Measurements from ENCODE around the gene PRKCH.

Gene PRKCH

DNA sequence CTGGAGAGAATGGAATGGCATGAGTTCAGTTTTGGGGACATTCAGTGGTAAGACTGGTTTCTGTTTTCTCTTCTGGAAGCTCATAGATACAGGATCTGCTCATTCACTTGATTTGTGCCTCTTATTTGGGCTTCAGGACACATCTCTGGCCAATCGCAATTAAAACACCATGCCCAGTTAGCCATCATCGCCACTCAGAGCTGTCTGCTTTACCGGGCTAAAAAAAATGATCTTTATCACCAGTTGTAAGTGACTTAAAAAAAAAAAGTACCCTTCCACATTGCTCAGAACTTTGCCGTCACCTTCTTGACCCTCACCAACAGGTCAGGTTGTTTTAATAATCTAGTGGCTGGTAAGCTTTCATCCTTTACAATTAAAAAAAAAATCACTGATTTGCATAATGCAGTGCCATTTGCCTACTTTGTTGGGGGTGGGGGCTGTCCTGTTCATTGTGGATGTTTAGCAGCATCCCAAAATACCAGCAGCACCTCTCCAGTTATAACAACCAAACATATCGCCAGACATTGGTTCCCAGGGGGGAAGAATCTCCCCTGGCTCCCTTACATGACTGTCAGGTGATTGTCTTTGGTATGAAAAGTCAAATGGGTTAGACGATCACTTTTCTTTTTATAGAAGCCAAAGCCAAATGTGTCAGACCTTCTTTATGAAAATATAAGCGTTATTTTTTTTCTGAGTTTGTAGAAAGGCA lies 150.1 kb downstream of the PRKCH start:
- Mint-ChIP-seq H3K27me3 (no peaks in the 10 kb centered on the region), H3K27ac (peak overlapping the region; percentile 95), H3K36me3 (peaks cover 71% of the 10 kb centered on the region), H3K9me3 (no peaks in the 10 kb centered on the region), H3K4me3 (peak overlapping the region; percentile 77), H3K4me1 (peaks cover 83% of the 10 kb centered on the region)
- CTCF ChIA-PET: interaction anchor here (0.8 to 4.2 kb wide), 8 partner anchors 9 to 365 kb away, joined by 3 to 25 read pairs (median 3); partner anchors contain the start of gene PRKCH
- DNase-seq: no peak

DNA sequence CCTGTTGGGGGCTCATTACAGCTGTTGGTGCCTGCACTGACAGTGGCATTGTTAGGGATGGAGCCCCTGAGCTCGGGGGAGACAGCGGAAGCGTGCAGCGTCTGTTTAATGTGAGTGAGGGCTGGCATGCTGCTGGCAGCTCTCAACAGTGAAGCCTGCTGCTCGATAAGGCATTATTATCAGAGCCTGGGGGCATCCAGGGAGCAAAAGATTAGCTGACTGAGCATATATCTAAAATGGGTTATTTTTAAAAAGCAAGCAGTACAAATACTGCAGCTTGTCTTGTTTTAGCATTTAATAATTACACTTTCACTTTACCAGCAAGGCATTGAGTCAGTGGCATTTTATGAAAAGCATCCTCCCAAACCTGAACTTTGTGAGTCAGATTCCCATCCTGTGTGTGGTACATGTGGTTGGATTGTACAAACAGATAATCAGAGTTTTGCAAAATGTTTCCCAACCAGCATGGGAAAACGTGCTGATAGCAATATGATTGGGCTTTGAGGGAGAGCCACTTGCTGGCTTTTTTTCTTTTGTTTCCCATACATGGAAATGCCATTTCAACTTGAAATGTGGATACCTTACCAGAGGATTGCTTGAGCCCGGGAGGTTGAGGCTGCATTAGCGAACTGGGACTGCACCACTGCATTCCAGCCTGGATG lies 150.8 kb downstream of the PRKCH start:
- H3K27ac Mint-ChIP-seq: peak overlapping the region; percentile 95

DNA sequence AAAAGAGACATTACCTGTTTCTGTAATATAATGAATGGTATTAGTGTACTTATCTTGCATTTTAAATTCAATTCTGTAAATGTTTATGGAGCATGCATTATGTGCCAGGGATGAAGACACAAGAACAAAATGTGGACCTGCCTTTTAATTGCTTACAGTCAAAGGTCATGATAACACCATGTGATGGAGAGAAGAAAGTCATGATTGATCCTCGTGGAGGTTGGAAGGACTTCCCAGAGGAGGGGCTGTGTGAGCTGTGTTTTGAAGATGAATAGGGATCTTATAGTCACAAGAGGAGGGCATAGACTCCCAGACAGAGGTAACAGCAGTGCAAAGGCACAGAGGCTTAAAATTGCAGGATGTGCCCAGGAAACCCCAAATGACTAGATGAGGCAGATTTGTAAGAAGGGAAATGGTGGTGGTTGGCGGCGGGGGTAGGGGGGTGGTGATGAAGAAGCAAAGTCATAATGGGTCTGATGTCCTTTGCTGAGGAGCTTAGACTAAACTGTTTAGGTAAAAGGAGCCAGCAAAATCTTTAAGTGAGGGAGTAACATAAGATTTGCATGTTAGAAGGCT lies 151.5 kb downstream of the PRKCH start:
- CTCF ChIA-PET: interaction anchor here (4.2 to 6.8 kb wide), 2 partner anchors 364 to 365 kb away, joined by 25 to 38 read pairs; no protein-coding TSS in a partner anchor
- Mint-ChIP-seq H3K36me3 (peaks cover 63% of the 10 kb centered on the region), H3K4me3 (peak overlapping the region; percentile 77), H3K27me3 (no peaks in the 10 kb centered on the region), H3K9me3 (no peaks in the 10 kb centered on the region), H3K27ac (peak overlapping the region; percentile 95), H3K4me1 (peaks cover 93% of the 10 kb centered on the region)
- peak; percentile 84 for DNase-seq

More for the DNA sequence above, 150.8 kb downstream of the PRKCH start:
- H3K9me3 Mint-ChIP-seq: no peaks in the 10 kb centered on the region
- H3K4me1 Mint-ChIP-seq: peaks cover 90% of the 10 kb centered on the region
- H3K4me3 Mint-ChIP-seq: peak overlapping the region; percentile 77
- no peaks in the 10 kb centered on the region for H3K27me3 Mint-ChIP-seq
- CTCF ChIA-PET: interaction anchor here (0.8 to 4.2 kb wide), 4 partner anchors 10 to 365 kb away, joined by 3 to 25 read pairs (median 4); partner anchors contain the start of gene PRKCH
- H3K36me3 Mint-ChIP-seq: peaks cover 67% of the 10 kb centered on the region
- DNase-seq: peak; percentile 52

DNA sequence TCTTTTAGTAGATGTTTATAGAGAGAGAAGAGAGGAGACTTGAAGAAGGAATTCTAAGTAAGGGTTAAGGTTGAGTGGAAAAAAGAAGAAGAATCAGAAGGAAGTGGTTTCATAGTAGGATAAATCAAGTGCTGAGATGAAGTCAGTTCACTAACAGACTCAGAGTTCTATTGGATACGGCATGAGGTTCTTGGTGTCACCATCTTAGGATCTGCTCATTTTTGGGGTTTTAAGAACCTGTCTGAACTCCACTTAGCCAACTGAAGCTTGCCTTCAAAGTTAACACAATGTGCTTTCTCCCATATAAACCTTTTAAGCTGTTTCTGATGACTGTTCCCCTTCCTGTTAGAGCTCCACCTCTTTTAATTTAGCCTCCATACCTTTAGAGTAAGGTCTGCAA lies 152.6 kb downstream of the PRKCH start:
- peaks cover 95% of the 10 kb centered on the region for H3K4me1 Mint-ChIP-seq
- CTCF ChIA-PET: interaction anchor here (0.7 to 6.8 kb wide), 4 partner anchors 18 to 364 kb away, joined by 3 to 38 read pairs (median 3); no protein-coding TSS in a partner anchor
- no peak for DNase-seq
- no peaks in the 10 kb centered on the region for H3K27me3 Mint-ChIP-seq
- H3K4me3 Mint-ChIP-seq: peak overlapping the region; percentile 14
- H3K27ac Mint-ChIP-seq: peak overlapping the region; percentile 95
- no peaks in the 10 kb centered on the region for H3K9me3 Mint-ChIP-seq
- peaks cover 60% of the 10 kb centered on the region for H3K36me3 Mint-ChIP-seq

DNA sequence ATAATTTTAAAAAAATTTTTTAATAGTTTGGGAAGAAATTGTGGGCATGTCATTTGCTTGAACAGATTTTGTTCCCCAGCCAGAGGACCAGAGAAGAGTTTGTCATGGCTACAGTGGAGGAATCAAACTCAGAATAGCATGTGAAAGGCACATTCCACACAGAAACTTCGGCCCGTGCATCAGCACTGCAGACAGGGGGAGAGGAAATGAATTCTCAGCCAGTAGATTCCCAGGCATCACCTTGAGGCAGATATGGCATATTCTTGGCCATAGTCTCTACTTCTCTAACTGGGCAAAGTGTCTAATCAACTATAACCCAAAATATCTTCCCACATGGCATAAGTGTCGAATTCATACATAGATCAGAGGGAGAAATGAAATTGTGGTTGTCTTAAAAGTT lies 153.3 kb downstream of the PRKCH start:
- peaks cover 95% of the 10 kb centered on the region for H3K4me1 Mint-ChIP-seq
- no peak for DNase-seq
- no peaks in the 10 kb centered on the region for H3K9me3 Mint-ChIP-seq
- CTCF ChIA-PET: interaction anchor here (0.7 to 6.8 kb wide), 13 partner anchors 11 to 363 kb away, joined by 3 to 38 read pairs (median 4); no protein-coding TSS in a partner anchor
- peaks cover 59% of the 10 kb centered on the region for H3K36me3 Mint-ChIP-seq
- peak overlapping the region; percentile 95 for H3K27ac Mint-ChIP-seq
- H3K4me3 Mint-ChIP-seq: no peak overlapping the region
- no peaks in the 10 kb centered on the region for H3K27me3 Mint-ChIP-seq

DNA sequence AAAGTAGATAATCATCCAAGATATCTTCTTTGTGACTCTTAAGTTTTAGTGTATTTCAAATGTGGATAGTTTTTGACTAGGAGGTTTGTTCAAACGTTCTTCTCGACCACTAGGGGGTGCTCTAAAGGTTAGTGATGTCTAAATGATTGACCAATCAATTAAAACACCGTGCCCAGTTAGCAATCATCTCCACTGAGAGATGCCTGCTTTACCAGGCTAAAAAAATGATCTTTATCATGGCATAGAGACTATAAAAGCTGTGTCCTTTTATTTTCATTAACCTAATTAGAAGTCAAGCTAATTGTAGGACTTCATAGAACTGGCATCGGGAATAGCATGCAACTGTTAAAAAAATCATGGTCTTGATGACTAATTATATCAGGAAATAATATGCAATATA lies 153.9 kb downstream of the PRKCH start:
- H3K4me1 Mint-ChIP-seq: peaks cover 95% of the 10 kb centered on the region
- DNase-seq: no peak
- H3K9me3 Mint-ChIP-seq: no peaks in the 10 kb centered on the region
- H3K4me3 Mint-ChIP-seq: peak overlapping the region; percentile 18
- H3K27ac Mint-ChIP-seq: peak overlapping the region; percentile 95
- no peaks in the 10 kb centered on the region for H3K27me3 Mint-ChIP-seq
- H3K36me3 Mint-ChIP-seq: peaks cover 53% of the 10 kb centered on the region
- CTCF ChIA-PET: interaction anchor here (0.7 to 6.8 kb wide), 26 partner anchors 10 to 363 kb away, joined by 3 to 38 read pairs (median 4); no protein-coding TSS in a partner anchor

DNA sequence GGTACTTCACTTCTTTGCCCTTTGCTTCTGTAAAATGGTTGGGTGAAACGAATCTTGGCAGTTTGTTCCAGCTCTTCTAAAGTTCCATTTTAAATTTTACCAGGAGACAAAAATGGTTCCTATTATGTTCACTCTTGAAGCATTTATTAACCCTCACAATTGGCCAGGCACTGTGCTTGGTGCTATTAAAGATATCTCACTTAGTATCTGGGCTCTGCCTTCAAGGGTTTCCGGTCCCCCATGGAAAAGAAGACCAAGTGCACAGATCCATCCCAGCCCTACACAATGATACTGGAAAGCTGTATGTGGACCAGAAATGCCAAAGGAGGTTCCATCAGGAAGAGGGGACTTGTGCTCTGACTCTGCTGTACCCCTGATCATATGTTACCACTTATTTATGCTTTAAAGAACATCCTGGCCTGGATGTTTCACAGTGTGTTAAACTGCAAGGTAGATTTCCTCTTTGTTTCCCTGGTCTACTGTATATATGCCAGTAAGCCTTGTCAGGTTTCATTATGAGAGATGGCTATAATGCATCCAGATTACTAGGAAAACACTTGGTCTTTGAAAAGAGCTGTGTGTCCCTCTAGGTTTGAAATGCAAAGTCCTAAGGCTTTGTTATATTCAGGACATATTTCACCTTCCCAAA lies 154.8 kb downstream of the PRKCH start:
- no peak for DNase-seq
- Mint-ChIP-seq H3K27ac (peak overlapping the region; percentile 95), H3K4me1 (peaks cover 95% of the 10 kb centered on the region), H3K27me3 (no peaks in the 10 kb centered on the region), H3K36me3 (peaks cover 50% of the 10 kb centered on the region), H3K4me3 (peak overlapping the region; percentile 64), H3K9me3 (no peaks in the 10 kb centered on the region)
- CTCF ChIA-PET: interaction anchor here (0.7 to 6.8 kb wide), 28 partner anchors 12 to 362 kb away, joined by 3 to 38 read pairs (median 4); partner anchors contain the start of gene HIF1A

DNA sequence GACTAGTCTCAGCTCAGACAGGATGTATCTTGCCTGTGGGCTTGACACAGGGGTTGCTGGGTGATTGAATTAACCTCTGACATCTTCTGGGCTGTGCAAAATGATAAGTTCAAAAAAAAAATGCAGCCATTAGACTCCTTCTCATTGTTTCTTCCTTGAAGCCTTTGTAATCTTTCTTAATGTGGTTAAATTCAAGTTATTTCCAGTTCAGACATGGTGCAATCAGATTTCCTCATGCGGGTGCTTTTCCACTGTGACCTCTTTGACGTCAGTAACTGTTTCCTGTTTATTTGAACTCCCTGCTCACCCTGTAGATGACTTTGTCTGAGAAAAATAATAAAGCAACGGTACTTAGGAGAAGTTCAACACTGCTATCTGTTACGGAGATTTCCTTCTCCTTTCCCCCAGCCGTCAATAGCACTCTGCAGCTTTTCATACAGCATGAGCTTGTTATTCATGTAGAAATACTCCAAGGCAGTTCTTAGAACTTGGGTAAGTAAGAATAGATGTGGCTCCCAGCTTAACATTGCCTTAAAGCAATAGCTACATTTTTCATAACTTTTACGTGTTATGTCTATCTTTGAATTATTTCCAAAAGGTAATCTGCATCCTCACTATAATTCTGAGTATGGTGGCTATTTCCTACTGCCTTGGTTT lies 155.5 kb downstream of the PRKCH start:
- Mint-ChIP-seq H3K9me3 (no peaks in the 10 kb centered on the region), H3K27me3 (no peaks in the 10 kb centered on the region), H3K4me3 (peak overlapping the region; percentile 64), H3K4me1 (peaks cover 95% of the 10 kb centered on the region), H3K27ac (peak overlapping the region; percentile 95), H3K36me3 (peaks cover 50% of the 10 kb centered on the region)
- peak; percentile 78 for DNase-seq
- CTCF ChIA-PET: interaction anchor here (0.7 to 6.8 kb wide), 19 partner anchors 16 to 361 kb away, joined by 3 to 38 read pairs (median 3); partner anchors contain the start of gene HIF1A

DNA sequence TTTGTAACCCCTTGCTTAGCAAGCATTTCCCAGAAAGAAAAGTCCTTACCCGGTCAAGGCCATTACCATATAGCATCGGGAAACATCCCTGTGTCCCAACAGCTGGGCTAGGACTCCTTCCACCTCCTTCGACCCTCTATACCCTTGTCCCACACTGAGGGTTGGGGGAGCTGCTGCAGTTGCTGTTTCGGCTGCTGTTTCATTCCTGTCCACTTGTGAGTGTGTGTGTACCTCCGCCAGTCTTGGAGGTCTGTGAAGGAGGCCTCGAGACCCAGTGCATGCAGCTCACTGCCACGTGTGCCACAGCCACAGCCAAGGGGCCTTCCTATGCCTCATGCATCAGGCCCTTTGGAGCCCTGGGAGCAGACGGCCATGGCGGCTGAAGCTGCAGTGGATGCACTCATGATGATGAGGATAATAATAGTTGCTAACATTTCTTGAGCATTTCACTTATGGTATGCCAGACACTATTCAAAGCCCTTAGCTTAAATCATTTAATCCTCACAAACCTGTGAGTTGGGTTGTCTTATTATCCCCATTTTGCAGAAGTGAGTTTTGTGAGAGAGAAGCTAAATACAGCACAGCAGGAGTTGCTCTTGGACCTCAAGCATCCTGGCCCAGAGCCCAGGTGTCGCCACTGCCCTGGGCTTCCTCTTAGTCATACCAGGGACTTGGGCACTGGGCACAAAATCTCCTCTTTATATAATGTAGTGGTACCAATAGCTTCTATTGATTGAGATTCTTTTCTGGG lies 156.5 kb downstream of the PRKCH start:
- Mint-ChIP-seq H3K27ac (peak overlapping the region; percentile 95), H3K36me3 (peaks cover 55% of the 10 kb centered on the region), H3K27me3 (no peaks in the 10 kb centered on the region), H3K9me3 (no peaks in the 10 kb centered on the region), H3K4me3 (peak overlapping the region; percentile 64), H3K4me1 (peaks cover 95% of the 10 kb centered on the region)
- CTCF ChIA-PET: interaction anchor here (0.8 to 6.8 kb wide), 9 partner anchors 19 to 360 kb away, joined by 3 to 38 read pairs (median 4); no protein-coding TSS in a partner anchor
- DNase-seq: peak; percentile 48

DNA sequence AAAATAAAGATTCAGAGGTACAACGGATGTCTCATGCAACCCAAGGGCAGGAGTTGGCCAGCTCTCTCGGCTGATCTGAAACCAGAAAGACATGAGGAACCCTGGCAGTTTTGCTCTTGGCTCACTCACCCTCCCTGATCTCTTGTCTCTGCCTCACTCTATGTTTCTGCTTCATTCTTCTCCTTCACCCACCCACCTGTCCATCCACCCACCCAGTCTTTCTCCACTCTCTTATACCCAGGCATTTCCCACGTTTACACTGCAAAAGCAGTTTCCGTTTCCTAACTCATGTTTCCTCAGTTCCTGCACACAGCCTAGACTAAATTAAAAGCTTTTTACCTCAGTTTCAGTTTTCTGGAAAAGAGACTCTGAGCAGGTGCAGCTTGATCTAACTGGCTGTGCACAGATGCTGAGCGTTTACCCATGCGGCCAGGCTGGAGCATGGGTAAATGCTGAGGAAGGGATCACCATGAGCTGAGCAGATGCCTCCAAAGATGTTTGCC lies 157.6 kb downstream of the PRKCH start:
- Mint-ChIP-seq H3K4me3 (peak overlapping the region; percentile 63), H3K9me3 (no peaks in the 10 kb centered on the region), H3K27me3 (no peaks in the 10 kb centered on the region), H3K36me3 (peaks cover 52% of the 10 kb centered on the region), H3K4me1 (peaks cover 91% of the 10 kb centered on the region), H3K27ac (peak overlapping the region; percentile 95)
- peak; percentile 61 for DNase-seq
- CTCF ChIA-PET: interaction anchor here (1.1 to 6.8 kb wide), 5 partner anchors 23 to 359 kb away, joined by 3 to 38 read pairs (median 4); no protein-coding TSS in a partner anchor

DNA sequence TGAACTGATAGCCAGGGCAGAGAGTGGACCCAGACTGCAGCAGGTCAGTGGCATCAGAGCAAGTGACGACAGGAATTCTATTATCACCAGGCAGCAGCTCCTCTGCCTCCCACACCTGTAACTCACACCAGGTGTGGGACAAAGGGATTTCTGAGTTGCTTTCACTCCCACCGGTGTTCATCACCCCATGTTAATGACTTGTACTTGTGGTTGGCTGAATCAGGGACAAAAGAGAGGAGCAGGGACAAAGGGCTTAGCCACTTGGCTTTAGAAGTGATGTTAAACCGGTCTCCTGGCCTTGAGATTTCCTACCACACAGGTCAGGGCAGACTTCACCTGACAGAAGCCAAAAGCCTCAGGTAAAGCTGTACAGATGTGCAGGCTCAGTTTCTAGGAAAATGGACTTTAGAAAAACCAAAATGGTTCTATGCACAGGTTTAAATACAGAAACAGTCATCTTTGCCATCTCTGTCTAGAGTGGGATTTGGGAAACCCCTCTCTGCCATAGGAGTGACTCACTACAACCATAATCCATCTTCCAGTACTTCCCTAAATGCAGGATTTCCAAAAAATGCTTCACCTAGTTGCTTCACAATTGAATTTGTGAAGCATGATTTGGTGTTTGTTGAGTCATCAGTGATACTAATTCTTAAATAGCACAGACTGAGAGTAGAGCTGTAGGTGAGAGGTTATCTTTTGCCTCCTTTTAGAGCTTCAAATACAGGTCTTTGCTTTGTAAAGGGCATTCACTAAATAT lies 158.5 kb downstream of the PRKCH start:
- Mint-ChIP-seq H3K36me3 (peaks cover 55% of the 10 kb centered on the region), H3K4me1 (peaks cover 89% of the 10 kb centered on the region), H3K27me3 (no peaks in the 10 kb centered on the region), H3K9me3 (no peaks in the 10 kb centered on the region), H3K4me3 (peak overlapping the region; percentile 63), H3K27ac (peak overlapping the region; percentile 95)
- CTCF ChIA-PET: interaction anchor here (0.9 to 6.8 kb wide), 7 partner anchors 9 to 358 kb away, joined by 3 to 38 read pairs (median 3); no protein-coding TSS in a partner anchor
- DNase-seq: no peak
